IPS DF 4.7 (cell line): ENCODE results near the gene HNRNPLL.
A peak's percentile ranks its signal among the peaks of the same experiment; 100 is the strongest.
"Not testable (repeated sequence)": the region's sequence is repeated elsewhere in the genome, so short reads cannot be mapped to it uniquely, and the experiment has no call there.

Experiments
- DNase-seq: peaks from one replicate; pipeline ENCODE4 v3.0.0-alpha.2; 2013; ENCODE audit warnings: low spot score; ENCODE audit errors: extremely low read depth

The HNRNPLL gene

DNA sequence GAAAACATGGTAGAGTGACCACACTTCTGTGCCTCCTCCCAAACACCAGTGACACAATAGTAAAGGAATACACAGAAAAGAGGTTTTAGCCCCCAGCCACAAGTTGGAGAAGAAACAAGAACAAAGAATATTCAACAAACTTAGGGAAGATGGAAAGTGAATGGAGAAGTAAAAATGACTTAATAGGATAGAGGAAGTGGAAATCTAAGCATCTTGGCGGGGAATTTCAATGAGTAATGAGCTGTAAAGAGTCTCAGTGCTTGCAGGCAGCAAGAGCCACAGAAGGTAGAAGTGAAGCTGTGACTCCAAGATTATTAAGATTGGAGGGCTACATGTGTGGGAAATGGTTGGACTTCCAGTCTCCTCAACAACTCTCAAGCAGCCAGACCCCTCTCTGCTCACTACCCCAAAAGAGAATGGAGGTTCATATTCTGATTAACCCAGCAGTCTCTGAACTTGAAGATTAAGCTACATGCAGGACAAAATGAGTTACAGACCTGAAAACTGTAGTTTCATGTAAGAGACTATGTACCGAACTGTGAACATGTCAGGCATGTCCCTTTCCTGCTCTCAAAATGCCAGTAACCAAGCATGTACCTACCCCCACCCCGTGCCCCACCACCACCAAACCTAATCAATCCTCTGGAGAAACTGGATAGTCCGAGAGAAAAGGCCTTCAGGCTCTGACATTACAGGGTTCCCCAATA is 16.9 kb upstream of the HNRNPLL start:
- DNase-seq: no peak

DNA sequence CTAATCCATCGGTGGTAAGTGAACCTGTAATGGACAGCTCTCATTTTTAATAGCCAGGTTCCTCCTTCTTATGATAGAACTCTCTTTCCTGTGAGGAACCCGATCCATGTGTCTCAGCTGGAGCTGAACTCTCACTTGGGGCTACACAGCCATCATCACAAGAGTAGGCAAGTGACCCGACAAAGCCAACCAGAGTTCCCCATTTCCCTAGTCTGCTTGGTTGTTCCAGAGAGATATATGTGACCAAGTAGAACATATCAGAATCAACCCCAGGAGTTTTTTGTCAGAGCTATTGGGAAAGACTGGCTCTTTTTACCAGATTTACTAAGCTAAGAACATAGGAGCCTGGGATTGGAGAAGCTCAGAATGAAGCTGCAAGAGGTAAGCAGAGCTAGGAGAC is 14.6 kb upstream of the HNRNPLL start:
- no peak for DNase-seq

DNA sequence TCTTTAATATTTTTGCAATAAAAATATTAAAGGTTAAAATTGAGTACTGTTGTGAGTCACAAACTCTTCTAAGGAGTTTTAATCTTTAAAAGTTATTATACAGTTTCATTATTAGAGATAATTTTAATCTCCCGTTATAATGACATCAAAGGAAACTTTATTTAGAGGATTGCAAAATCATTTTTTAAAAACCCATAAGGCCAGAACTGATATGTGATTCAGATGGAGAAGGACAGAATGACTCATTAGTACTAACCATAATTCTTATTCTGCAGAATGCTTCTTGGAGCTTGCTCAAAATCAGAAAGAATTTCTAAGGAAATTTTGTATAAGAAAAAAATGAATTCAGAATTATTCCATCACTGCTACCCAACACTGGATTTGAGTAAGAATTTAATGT is 12.5 kb upstream of the HNRNPLL start:
- no peak for DNase-seq

- no peak for DNase-seq
Observed at GRCh38 chr2:38613849-38614213, 11.1 kb upstream of the HNRNPLL start.

DNA sequence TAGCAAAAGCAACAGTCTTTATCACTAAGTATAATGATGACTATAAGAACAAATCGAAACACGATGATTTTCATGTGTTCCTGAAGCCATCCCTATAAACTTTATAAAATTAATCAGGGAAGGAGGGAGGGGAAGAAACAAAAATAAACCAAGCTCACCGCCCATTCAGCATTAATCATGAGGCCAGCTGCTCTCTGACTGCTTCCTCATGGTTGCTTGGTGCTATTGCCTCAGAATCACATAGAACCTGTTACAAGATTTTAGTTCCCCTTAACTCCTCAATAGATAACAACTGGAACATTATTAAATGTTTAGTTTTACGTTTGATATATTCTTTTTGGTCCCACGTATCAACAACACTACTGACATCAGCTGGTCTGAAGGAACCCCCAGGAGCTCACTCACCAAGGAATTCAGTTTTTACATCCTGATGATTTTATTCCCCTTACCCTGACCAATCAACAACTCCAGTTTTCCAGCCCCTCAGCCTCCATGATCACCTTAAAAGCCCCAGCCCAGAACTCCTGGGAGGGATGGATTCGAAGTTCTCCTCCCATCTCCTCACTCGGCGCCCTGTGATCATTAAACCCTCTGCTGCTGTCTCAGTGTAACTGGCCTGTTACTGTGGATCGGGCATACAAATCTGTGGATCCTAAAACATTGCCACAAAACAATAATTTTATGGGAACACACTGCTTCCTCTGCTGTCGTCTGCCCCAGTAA is 10.6 kb upstream of the HNRNPLL start:
- no peak for DNase-seq

DNA sequence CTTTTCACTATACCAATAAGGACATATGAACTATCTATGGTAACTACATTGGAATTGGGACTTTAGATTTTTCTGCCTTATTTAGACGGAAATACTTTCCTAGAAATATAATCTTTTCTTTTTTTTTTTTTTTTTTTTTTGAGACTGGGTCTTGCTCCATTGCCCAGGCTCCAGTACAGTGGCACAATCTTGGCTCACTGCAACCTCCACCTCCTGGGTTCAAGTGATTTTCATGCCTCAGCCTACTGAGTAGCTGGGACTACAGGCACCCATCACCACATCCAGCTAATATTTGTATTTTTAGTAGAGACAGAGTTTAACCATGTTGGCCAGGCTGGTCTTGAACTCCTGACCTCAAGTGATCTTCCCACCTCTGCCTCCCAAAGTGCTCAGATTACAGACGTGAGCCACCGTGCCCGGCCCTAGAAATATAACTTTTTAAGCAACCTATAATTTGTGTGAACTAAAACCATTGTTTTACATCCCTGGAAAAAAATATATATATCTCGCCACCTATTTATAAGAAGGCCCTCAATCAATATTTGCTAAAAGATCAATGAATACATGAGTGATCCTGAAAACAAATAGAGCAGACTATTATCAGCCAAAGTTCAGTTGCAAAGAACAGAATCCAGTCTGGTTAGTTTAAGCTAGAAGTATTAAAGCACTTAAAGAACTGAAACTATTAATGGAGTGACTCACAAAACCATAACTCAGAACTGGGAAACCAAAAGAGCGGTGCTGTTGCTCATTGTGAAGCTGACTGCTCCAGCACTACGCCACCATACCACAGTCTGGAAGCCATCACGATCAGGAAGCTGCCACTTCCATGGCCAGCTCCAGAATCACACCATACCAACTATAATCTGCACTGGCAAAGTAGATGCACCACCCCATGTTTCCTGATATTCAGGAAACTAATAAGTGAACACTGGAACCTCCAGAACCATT is 8.4 kb upstream of the HNRNPLL start:
- DNase-seq: no peak

GRCh38 chr2:38609246-38609645 is 6.5 kb upstream of the HNRNPLL start:
- DNase-seq: not testable (repeated sequence)

DNA sequence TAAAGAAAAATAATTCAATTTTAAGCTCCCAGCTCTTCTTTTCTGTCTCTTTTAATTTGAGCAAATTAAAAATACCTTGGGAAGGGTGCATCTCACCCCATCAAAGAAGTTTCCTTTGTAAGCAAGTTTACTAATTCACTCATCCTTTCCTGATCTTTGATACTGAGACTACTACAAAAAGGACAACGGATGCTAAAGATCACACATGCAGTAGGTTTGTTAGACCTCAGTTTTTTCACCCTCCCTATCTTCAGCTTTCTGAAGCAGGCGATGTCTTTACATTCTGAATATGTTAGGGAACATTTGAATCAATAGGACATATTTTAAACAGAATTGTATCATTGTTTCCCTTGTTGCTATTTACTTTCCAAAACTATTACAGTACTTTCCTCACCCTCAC is 6.0 kb upstream of the HNRNPLL start:
- DNase-seq: no peak

DNA sequence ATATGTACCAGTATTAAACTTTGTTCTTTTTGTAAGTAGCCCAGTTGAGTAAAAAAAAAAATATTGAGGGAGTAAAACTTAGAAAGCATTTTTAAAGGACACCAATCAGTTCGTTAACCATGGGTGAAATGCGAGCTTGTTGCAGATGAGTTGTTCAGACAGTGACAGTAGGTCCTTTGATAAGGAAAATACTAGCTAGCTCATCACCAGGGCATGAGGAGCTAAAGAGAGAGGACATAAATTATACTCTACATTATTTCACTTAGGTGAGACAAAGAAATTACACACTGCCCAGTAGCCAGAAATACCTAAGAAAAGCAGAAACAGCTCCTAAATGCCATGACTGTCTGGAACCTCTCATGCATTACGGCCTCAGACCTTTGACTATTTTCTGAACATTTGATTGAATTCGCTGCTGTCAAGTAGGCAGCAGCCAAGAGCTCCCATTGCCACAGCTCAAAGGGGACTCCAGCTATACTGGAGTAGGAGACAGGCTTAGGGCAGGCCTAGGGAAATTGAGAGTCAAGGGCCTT is 2.6 kb upstream of the HNRNPLL start:
- no peak for DNase-seq

DNA sequence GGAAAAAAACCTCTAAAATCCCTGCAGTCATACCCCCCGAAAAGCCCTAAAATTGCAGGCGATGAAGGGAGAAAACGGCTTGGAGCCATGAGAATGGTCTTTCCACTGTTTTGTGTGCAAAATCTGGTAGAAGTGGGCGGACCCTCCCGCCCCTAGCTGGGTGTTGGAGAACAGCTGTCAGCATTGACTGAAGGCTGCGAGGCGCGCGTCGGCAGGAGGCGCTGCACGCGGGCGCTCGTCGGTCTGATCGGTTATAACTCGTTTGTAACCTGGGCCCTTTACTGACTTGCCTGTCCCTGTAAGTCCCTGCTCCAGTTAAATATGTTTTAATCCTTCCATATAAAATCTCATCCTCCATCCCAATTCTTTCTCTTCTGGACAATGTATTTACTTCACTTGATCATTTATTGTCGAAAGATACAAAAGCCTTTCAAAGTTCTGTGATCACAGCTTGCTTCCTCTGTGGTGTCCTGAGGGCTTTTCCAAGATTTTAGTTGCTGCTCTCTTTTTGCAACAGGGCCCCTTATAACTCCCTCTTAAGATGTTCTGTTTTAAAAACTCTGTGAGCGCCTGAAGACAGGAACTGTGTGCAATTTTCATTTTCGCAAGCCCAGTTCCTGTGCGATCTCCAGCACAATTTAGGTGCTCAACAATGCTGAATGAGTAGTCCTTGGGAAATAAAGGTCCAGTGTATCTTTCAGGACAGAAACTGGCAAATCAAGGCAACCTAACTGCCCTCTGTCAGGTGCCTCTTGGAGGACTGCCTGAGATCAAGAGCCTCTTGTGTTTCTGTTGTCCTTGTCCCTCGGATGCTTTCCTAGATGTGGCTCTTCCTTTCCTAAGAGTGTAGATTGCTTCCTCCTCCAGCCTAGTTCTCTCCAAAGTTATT is 918 bp upstream of the HNRNPLL start:
- DNase-seq: peak; percentile 60

DNA sequence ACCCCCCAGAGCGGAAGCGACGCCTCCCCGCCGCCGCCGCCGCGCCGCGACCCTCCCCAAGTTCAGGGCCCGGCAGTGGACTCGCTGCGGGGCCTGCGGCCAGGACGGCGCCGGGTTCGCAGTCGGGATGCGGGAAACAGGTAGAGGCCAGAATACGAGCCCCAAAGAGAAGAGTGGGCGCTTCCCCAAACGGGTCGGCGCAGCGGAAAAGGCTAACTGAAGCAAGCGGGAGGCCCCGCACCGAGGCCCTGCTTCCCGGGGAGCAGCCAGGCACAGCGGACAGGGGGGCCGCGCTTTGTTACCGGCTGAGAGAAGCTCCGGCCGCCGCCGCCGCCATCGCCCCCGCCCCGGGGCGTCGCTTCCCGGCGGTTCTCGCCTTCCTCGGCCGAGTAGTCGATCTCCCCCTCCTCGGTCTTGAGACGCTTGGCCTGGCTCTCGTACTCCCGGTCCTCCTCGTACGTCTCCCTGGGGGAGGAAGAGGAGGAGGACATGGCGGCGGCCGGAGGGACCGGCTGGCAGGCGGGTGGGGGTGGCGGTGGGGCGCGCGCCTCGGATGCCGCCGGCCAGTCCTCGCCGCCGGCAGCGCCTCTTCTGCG is 494 bp downstream of the HNRNPLL start:
- no peak for DNase-seq

DNA sequence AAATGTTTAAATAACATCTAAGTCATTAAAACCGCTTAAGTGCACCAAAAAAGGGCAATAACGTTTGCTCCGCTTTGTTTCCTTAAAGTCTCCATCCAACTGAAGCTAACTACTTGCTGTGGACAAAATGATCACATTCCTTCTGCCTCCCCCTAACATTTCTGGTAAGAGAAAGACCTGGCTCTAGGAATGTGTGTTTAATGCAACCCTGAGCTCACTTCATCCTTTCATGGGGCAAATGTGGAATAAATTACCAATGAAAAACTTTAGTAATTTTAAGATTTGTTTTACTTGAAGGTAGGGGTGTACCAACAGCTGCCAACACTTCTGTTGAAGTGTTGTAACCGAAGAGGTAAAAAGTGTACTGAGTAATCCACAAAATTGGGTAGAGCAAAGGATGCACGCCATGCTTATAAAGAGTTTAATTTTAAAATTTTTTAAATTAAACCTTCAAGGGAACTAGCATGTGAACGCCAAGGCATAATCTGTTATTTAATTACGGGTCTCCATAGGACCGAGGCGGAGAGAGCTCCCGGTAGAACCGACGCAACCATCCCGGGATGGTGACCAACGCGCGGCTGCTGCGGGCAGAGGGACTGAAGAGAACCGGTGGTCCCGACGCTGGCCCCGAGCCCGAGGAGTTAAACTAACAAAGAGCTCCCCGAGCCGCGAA is 1.1 kb downstream of the HNRNPLL start:
- no peak for DNase-seq

- DNase-seq: no peak
Observed at GRCh38 chr2:38600921-38601455, 1.7 kb downstream of the HNRNPLL start.

DNA sequence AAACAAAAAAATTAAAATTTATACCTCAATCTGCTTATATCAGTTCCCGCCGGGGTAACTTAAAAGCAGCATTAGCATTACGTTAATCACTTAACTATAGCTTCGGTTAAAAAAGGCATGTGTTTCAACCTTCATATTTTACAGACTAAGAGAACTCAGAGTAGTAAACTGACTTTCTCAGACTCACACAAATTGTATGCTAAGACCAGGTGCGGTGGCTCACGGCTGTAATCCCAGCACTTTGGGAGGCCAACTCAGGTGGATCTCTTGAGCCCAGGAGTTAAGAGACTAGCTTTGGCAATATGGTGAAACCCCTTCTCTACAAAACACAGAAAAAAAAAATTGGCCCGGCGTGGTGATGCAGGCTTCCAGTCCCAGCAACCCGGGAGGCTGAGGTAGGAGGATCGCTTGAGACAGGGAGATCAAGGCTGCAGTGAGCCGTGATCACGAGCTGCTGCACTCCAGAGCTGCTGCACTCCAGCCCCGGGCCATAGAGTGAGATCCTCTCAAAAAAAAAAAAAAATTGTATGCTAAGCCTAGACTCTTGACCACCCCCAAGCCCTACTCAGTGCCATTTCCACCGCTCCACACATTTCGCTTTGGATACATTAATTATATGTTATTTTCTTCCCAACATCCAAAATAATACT is 2.4 kb downstream of the HNRNPLL start:
- DNase-seq: no peak

DNA sequence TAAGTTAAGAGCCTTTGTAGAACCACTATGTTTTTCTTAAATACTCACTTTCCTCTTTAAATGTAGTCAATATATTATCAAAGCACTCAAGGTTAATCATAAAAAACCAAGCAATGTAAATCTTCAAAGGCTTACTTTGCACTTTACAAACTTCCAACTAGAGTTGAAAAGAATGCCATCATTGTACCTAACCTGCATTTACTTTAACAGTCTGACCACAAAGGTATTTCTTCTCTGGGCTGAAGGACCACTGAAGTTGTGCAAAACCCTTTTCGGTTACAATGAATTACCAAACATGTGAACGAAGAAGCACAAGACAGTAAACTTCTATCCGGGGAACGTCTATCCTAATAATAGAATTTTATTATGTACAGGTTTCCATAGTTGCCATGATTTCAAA is 3.0 kb downstream of the HNRNPLL start:
- no peak for DNase-seq

DNA sequence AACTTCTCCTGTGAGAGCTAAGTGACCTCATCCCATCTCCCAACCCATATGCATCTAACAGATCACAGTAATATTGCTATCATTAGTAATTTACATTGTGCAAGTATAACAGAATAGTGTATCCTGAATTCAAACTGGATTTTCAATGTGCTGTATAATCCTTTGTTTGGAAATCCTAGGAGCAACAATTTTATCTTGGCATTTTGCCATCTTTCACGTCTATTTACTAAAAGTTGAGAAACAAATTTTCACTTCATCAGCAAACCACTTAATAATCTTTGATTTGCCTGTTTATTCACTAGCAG is 3.8 kb downstream of the HNRNPLL start:
- no peak for DNase-seq

DNA sequence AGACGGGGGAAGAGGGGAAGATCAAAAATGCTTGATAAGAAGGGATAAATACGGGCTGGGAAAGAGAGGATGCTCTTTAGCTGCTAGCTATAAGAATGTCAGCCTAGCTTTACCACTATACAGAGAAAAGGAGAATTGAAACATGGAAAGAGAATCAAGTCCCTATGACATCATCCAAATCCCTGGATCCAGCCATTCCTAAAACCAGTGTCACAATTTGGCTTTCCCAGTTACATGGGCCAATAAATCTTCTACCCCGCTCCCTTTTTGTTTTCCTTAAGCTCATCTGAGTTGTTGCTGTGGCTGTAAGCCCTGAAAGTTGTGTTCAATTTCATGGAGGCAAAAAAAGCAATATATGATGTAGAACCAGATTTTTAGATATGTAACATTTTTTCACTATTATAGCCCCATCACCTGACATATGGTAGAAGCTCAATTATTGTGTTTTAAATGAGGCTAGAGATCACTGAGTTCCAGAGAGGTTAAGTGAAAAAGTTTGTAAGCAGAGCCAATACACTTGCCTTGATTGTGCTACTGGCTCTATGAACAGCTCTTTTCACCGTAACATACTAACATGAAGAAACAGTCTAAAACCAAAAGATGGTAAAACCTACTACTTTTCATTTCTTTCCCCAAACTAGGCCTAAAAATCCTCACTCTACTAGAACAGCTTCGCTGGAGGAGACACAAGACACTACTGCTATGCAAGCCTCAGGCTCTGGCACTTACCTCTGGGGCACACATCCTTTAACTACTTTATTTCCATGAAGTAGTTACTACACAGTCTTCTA is 4.3 kb downstream of the HNRNPLL start:
- DNase-seq: no peak

DNA sequence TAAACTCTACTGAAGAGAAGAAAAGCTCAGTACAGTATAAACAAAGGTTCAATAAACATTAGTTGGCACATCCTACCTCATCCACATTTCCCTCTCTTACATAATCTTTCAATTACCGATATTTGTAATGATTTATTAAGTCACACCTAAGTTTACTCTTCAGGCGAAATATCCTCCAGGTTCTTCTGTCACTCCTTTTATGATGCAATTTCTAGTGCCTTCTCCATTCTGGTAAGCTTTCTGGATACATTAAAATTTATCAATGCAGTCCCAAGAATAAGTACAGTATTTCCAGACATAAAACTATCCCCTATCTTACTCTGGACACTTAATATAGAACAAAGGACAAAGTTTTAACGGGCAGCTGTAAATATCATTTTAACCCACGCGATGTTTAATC is 5.6 kb downstream of the HNRNPLL start:
- DNase-seq: no peak
